Astrocyte of the cerebellum (primary cell): Measurements from ENCODE around the gene AHDC1.

Experiments used
- DNase-seq: peaks from one replicate; pipeline ENCODE4 v3.0.0-alpha.2; 2011; ENCODE audit warnings: low read depth
- H3K4me3 ChIP-seq: 2 replicates; pipeline ENCODE4 v1.5.1; 2011; ENCODE audit warnings: mild to moderate bottlenecking, low read depth, low read length, moderate library complexity
- CTCF ChIP-seq: IDR thresholded peaks from 2 replicates; pipeline ENCODE4 v1.5.1; 2012; ENCODE audit warnings: low read length, low read depth, moderate library complexity, mild to moderate bottlenecking; ENCODE audit errors: missing control alignments
- in situ Hi-C: cut with HindIII; loops from 2 replicates; pipeline ENCODE4 v1.10.0; 2017; ENCODE audit warnings: low sequenced_read_pairs

The AHDC1 gene

GRCh38 chr1:27570356-27570755, 33.6 kb downstream of the AHDC1 start:
- in situ Hi-C loops = no loop called here
- no peak for TF ChIP-seq CTCF
- DNase-seq = no peak
- no peak overlapping the region for H3K4me3 ChIP-seq

- in situ Hi-C loops = no loop called here
- H3K4me3 ChIP-seq = no peak overlapping the region
- TF ChIP-seq CTCF = no peak
- no peak for DNase-seq
Observed at GRCh38 chr1:27569506-27570291, 34.2 kb downstream of the AHDC1 start.

- no peak for TF ChIP-seq CTCF
- in situ Hi-C loops = no loop called here
- H3K4me3 ChIP-seq = no peak overlapping the region
- no peak for DNase-seq
Observed at GRCh38 chr1:27569088-27569460, 34.9 kb downstream of the AHDC1 start.

GRCh38 chr1:27568300-27569087, 35.5 kb downstream of the AHDC1 start:
- in situ Hi-C loops = no loop called here
- DNase-seq = peak; percentile 69
- TF ChIP-seq CTCF = peak; percentile 49
- no peak overlapping the region for H3K4me3 ChIP-seq

- in situ Hi-C loops = no loop called here
Observed at GRCh38 chr1:27567971-27568299, 36.0 kb downstream of the AHDC1 start.

GRCh38 chr1:27567146-27567526, 36.8 kb downstream of the AHDC1 start:
- in situ Hi-C loops = no loop called here
- no peak for TF ChIP-seq CTCF
- DNase-seq = no peak
- no peak overlapping the region for H3K4me3 ChIP-seq

More at GRCh38 chr1:27567971-27568299, 36.0 kb downstream of the AHDC1 start:
- TF ChIP-seq CTCF = no peak
- DNase-seq = no peak
- no peak overlapping the region for H3K4me3 ChIP-seq
